ENCODE results near the gene TRIP13. TPM values are rescaled to one million over a fixed set of nuclear protein-coding genes. Genes with fewer than 3 reads are reported as not detected.

TRIP13 gene
- total RNA-seq, 1 experiment from 2014 or later: 42.6 TPM

DNA sequence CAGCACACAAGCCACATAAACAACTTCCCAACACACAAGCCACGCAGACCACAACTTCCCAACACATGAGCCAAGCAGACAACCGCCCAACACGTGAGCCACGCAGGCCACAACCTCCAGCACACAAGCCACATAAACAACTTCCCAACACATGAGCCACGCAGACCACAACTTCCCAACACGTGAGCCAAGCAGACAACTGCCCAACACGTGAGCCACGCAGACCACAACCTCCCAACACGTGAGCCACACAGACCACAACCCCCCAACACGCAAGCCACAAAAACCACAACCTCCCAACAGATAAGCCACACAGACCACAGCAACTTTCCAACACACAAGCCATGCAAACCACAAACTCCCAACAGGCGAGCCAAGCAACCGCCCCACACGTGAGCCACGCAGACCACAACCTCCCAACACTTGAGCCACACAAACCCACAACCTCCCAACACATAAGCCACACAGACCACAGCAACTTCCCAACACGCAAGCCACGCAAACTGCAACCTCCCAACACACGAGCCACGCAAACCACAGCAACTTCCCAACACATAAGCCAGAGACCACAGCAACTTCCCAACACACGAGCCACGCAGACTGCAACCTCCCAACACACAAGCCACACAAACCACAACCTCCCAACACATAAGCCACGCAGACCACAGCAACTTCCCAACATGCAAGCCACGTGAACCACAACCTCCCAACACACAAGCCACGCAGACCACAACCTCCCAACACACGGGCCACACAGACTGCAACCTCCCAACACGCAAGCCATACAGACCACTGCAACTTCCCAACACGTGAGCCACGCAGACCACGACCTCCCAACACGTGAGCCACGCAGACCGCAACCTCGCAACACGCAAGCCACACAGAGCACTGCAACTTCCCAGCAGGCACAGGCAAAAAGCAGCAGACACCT is 10.2 kb upstream of the TRIP13 start:
- H3K4me1 Mint-ChIP-seq: no peaks in the 10 kb centered on the region
- no peaks in the 10 kb centered on the region for H3K23me2 ChIP-seq (ENCODE audit: insufficient read length, low read depth, low read length, poor library complexity, severe bottlenecking)
- no CpG with 5 or more reads among the region's 33 CpGs for WGBS (ENCODE audit: extremely low coverage, insufficient read length, low lambda C conversion rate)
- H2BK12ac ChIP-seq (ENCODE audit: insufficient read length, low read depth, low read length): no peak overlapping the region
- no peaks in the 10 kb centered on the region for H3K27me3 ChIP-seq (ENCODE audit: insufficient read depth, low read length)
- peaks cover 21% of the 10 kb centered on the region; the same call in 1 of the 2 replicates for H3K79me2 ChIP-seq (ENCODE audit: insufficient read depth, low read length)
- TF ChIP-seq, protein P1, sequence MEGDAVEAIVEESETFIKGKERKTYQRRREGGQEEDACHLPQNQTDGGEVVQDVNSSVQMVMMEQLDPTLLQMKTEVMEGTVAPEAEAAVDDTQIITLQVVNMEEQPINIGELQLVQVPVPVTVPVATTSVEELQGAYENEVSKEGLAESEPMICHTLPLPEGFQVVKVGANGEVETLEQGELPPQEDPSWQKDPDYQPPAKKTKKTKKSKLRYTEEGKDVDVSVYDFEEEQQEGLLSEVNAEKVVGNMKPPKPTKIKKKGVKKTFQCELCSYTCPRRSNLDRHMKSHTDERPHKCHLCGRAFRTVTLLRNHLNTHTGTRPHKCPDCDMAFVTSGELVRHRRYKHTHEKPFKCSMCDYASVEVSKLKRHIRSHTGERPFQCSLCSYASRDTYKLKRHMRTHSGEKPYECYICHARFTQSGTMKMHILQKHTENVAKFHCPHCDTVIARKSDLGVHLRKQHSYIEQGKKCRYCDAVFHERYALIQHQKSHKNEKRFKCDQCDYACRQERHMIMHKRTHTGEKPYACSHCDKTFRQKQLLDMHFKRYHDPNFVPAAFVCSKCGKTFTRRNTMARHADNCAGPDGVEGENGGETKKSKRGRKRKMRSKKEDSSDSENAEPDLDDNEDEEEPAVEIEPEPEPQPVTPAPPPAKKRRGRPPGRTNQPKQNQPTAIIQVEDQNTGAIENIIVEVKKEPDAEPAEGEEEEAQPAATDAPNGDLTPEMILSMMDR (conservative IDR thresholded peaks at IDR 0.05): no peak
- H3K4me3 Mint-ChIP-seq: no peak overlapping the region
- H2BK15ac ChIP-seq (ENCODE audit: low read depth, low read length): no peak overlapping the region
- H3K27ac ChIP-seq (ENCODE audit: insufficient read length, low read depth, low read length): no peak overlapping the region
- no peak for DNase-seq
- H3K9me3 ChIP-seq (ENCODE audit: control insufficient read depth, low read depth, low read length): no peaks in the 10 kb centered on the region
- H3K9me3 Mint-ChIP-seq: no peaks in the 10 kb centered on the region; a peak in 2 of 5 replicates
- no peak overlapping the region for H3K14ac ChIP-seq (ENCODE audit: insufficient read depth, low read length)
- H3K79me1 ChIP-seq (ENCODE audit: insufficient read depth, low read depth, low read length, poor library complexity, severe bottlenecking): peaks cover 6% of the 10 kb centered on the region
- H2AK5ac ChIP-seq (ENCODE audit: insufficient read length, low read length): no peak overlapping the region
- H3K56ac ChIP-seq (ENCODE audit: insufficient read length, low read depth, low read length): no peak overlapping the region
- H3K27me3 Mint-ChIP-seq (ENCODE audit: low read depth): no peaks in the 10 kb centered on the region
- no peaks in the 10 kb centered on the region for H3K4me1 ChIP-seq (ENCODE audit: insufficient read depth, low read length)
- no peak overlapping the region for H4K8ac ChIP-seq (replicated peaks; ENCODE audit: insufficient read length, low read depth, low read length)
- no peak overlapping the region for H3K9ac ChIP-seq (ENCODE audit: extremely low read depth, insufficient read length, low read length)
- no peak overlapping the region for H3K18ac ChIP-seq (ENCODE audit: insufficient read length, low read depth, low read length)
- no peak overlapping the region for H3K4me2 ChIP-seq (ENCODE audit: insufficient read depth, insufficient read length, low read length)
- H3K4ac ChIP-seq (ENCODE audit: low read depth, low read length): no peak overlapping the region
- no peak overlapping the region for H2BK20ac ChIP-seq (ENCODE audit: low read depth, low read length, poor library complexity, severe bottlenecking)
- H4K91ac ChIP-seq (ENCODE audit: insufficient read length, low read depth, low read length): no peak overlapping the region
- H2AFZ ChIP-seq (ENCODE audit: low read length): no peak overlapping the region
- peaks cover 74 to 81% (median 78%) of the 10 kb centered on the region in 3 experiments for H3K36me3 Mint-ChIP-seq (ENCODE audit: insufficient read depth in 1 of 3, low read depth in 3 of 3)
- no peak overlapping the region for H3K23ac ChIP-seq (ENCODE audit: insufficient read length, low read depth, low read length)
- H2BK120ac ChIP-seq (ENCODE audit: low read depth, low read length, poor library complexity, severe bottlenecking): no peak overlapping the region
- peaks cover 5% of the 10 kb centered on the region for H4K20me1 ChIP-seq (ENCODE audit: control insufficient read depth, insufficient read depth, insufficient read length)
- no peak overlapping the region for H2BK5ac ChIP-seq (ENCODE audit: insufficient read length, low read length)
- H3K27ac Mint-ChIP-seq: no peak overlapping the region
- H4K5ac ChIP-seq (ENCODE audit: insufficient read length, low read depth, low read length): no peak overlapping the region
- no peak overlapping the region for H3T11ph ChIP-seq (ENCODE audit: low read length)

Measured in H9 (cell line).